ENCODE measurements around the gene ULK1.
A peak's percentile ranks its signal among the peaks of the same experiment; 100 is the strongest.
"Not testable (repeated sequence)": the region's sequence is repeated elsewhere in the genome, so short reads cannot be mapped to it uniquely, and the experiment has no call there.

Gene ULK1

GRCh38 chr12:131862084-131862441 lies 32.4 kb upstream of the ULK1 start:
- DNase-seq = no peak

GRCh38 chr12:131862600-131862993 lies 31.8 kb upstream of the ULK1 start:
- no peak for DNase-seq

GRCh38 chr12:131862994-131863710 lies 31.3 kb upstream of the ULK1 start:
- peak; percentile 55 to 73 for DNase-seq

- DNase-seq = no peak
Observed at GRCh38 chr12:131863711-131864396, 30.6 kb upstream of the ULK1 start.

GRCh38 chr12:131864469-131864868 lies 30.0 kb upstream of the ULK1 start:
- no peak for DNase-seq

- no peak for DNase-seq
Observed at GRCh38 chr12:131865180-131865875, 29.1 kb upstream of the ULK1 start.

GRCh38 chr12:131867471-131867870 lies 27.0 kb upstream of the ULK1 start:
- DNase-seq = peak; percentile 41 to 53

GRCh38 chr12:131867891-131868675 lies 26.3 kb upstream of the ULK1 start:
- DNase-seq = no peak

- DNase-seq = peak; percentile 21 to 59
Observed at GRCh38 chr12:131869871-131870418, 24.5 kb upstream of the ULK1 start.

GRCh38 chr12:131871677-131872076 lies 22.7 kb upstream of the ULK1 start:
- no peak for DNase-seq

- peak; percentile 70 to 82 for DNase-seq
Observed at GRCh38 chr12:131872154-131873051, 22.0 kb upstream of the ULK1 start.

GRCh38 chr12:131873293-131873692 lies 21.1 kb upstream of the ULK1 start:
- no peak for DNase-seq

GRCh38 chr12:131874972-131875371 lies 19.4 kb upstream of the ULK1 start:
- DNase-seq = not testable (repeated sequence)

GRCh38 chr12:131877216-131877615 lies 17.2 kb upstream of the ULK1 start:
- DNase-seq = not testable (repeated sequence)

GRCh38 chr12:131878436-131878835 lies 16.0 kb upstream of the ULK1 start:
- DNase-seq = peak; percentile 54 to 58

- DNase-seq = peak; percentile 57 to 59
Observed at GRCh38 chr12:131882804-131883520, 11.5 kb upstream of the ULK1 start.

GRCh38 chr12:131883521-131883900 lies 10.9 kb upstream of the ULK1 start:
- no peak for DNase-seq

- not testable (repeated sequence) for DNase-seq
Observed at GRCh38 chr12:131885076-131885475, 9.3 kb upstream of the ULK1 start.

GRCh38 chr12:131885543-131886057 lies 8.8 kb upstream of the ULK1 start:
- no peak for DNase-seq

- not testable (repeated sequence) for DNase-seq
Observed at GRCh38 chr12:131891722-131892121, 2.7 kb upstream of the ULK1 start.
